Measurements from ENCODE around the gene SULT4A1.

Gene SULT4A1

GRCh38 chr22:43859621-43860020 is 2.7 kb downstream of the SULT4A1 start:
- DNase-seq = no peak

- DNase-seq = no peak
These were observed 3.1 kb downstream of the SULT4A1 start for GRCh38 chr22:43859176-43859575.

GRCh38 chr22:43858156-43858895 is 4.0 kb downstream of the SULT4A1 start:
- DNase-seq = no peak

GRCh38 chr22:43857367-43857766 is 4.9 kb downstream of the SULT4A1 start:
- DNase-seq = no peak

- DNase-seq = no peak
These were observed 6.9 kb downstream of the SULT4A1 start for GRCh38 chr22:43855431-43855830.

- DNase-seq = no peak
These were observed 7.5 kb downstream of the SULT4A1 start for GRCh38 chr22:43854786-43855271.

- DNase-seq = no peak
These were observed 8.1 kb downstream of the SULT4A1 start for GRCh38 chr22:43854121-43854785.

GRCh38 chr22:43853328-43853931 is 8.9 kb downstream of the SULT4A1 start:
- DNase-seq = no peak

- DNase-seq = no peak
These were observed 9.6 kb downstream of the SULT4A1 start for GRCh38 chr22:43852573-43853327.

- DNase-seq = no peak
These were observed 10.4 kb downstream of the SULT4A1 start for GRCh38 chr22:43851979-43852307.

- DNase-seq = no peak
These were observed 11.0 kb downstream of the SULT4A1 start for GRCh38 chr22:43851058-43851978.

GRCh38 chr22:43850529-43850928 is 11.8 kb downstream of the SULT4A1 start:
- DNase-seq = no peak

- no peak for DNase-seq
These were observed 12.6 kb downstream of the SULT4A1 start for GRCh38 chr22:43849731-43850130.

- no peak for DNase-seq
These were observed 13.7 kb downstream of the SULT4A1 start for GRCh38 chr22:43848366-43849171.

GRCh38 chr22:43847376-43848289 is 14.7 kb downstream of the SULT4A1 start:
- DNase-seq = no peak

GRCh38 chr22:43846966-43847365 is 15.3 kb downstream of the SULT4A1 start:
- DNase-seq = no peak

GRCh38 chr22:43845981-43846380 is 16.3 kb downstream of the SULT4A1 start:
- DNase-seq = no peak

- DNase-seq = no peak
These were observed 17.5 kb downstream of the SULT4A1 start for GRCh38 chr22:43844560-43845545.

All from CD4-positive, alpha-beta T cell treated with Interleukin-6 for 4 hours (primary cell).